ENCODE data around the gene LAMP5.
A peak's percentile ranks its signal among the peaks of the same experiment; 100 is the strongest.

Gene LAMP5

GRCh38 chr20:9515741-9516233, 1.4 kb downstream of the LAMP5 start:
- Histone ChIP-seq H3K9me3 (ENCODE audit: insufficient read depth, low read length) (no peaks in the 10 kb centered on the region), H3K4me3 (ENCODE audit: insufficient read length, low read depth) (peak overlapping the region; percentile 40), H3K4me1 (ENCODE audit: insufficient read depth, insufficient read length) (peaks cover 7% of the 10 kb centered on the region), H3K27me3 (ENCODE audit: insufficient read depth, insufficient read length) (peaks cover 94% of the 10 kb centered on the region), H3K36me3 (ENCODE audit: insufficient read depth, insufficient read length, low read length) (no peaks in the 10 kb centered on the region), H3K9ac (ENCODE audit: insufficient read length, low read depth) (peak overlapping the region; percentile 72)
- no peak for DNase-seq (ENCODE audit: low read depth, low spot score)
- TF ChIP-seq ZNF274 (IDR thresholded peaks at IDR 0.05; ENCODE audit: low read depth, low read length) = no peak
- no peak for TF ChIP-seq YY1 (IDR thresholded peaks at IDR 0.05; ENCODE audit: insufficient read depth, insufficient read length)
- TF ChIP-seq SUZ12 (IDR thresholded peaks at IDR 0.05; ENCODE audit: extremely low read depth, insufficient read depth, insufficient read length) = no peak

- Histone ChIP-seq H3K36me3 (ENCODE audit: insufficient read depth, insufficient read length, low read length) (no peaks in the 10 kb centered on the region), H3K27me3 (ENCODE audit: insufficient read depth, insufficient read length) (peaks cover 89% of the 10 kb centered on the region), H3K4me1 (ENCODE audit: insufficient read depth, insufficient read length) (peaks cover 7% of the 10 kb centered on the region), H3K4me3 (ENCODE audit: insufficient read length, low read depth) (peak overlapping the region; percentile 40), H3K9me3 (ENCODE audit: insufficient read depth, low read length) (no peaks in the 10 kb centered on the region), H3K9ac (ENCODE audit: insufficient read length, low read depth) (peak overlapping the region; percentile 72)
- no peak for DNase-seq (ENCODE audit: low read depth, low spot score)
- TF ChIP-seq YY1 (IDR thresholded peaks at IDR 0.05; ENCODE audit: insufficient read depth, insufficient read length) (no peak), ZNF274 (IDR thresholded peaks at IDR 0.05; ENCODE audit: low read depth, low read length) (no peak), SUZ12 (IDR thresholded peaks at IDR 0.05; ENCODE audit: extremely low read depth, insufficient read depth, insufficient read length) (no peak)
Measured at GRCh38 chr20:9516234-9516871, 2.0 kb downstream of the LAMP5 start.

- Histone ChIP-seq H3K27me3 (ENCODE audit: insufficient read depth, insufficient read length) (peaks cover 77% of the 10 kb centered on the region), H3K4me1 (ENCODE audit: insufficient read depth, insufficient read length) (peaks cover 7% of the 10 kb centered on the region), H3K4me3 (ENCODE audit: insufficient read length, low read depth) (no peak overlapping the region), H3K9ac (ENCODE audit: insufficient read length, low read depth) (no peak overlapping the region), H3K36me3 (ENCODE audit: insufficient read depth, insufficient read length, low read length) (no peaks in the 10 kb centered on the region), H3K9me3 (ENCODE audit: insufficient read depth, low read length) (no peaks in the 10 kb centered on the region)
- TF ChIP-seq YY1 (IDR thresholded peaks at IDR 0.05; ENCODE audit: insufficient read depth, insufficient read length) (no peak), ZNF274 (IDR thresholded peaks at IDR 0.05; ENCODE audit: low read depth, low read length) (no peak), SUZ12 (IDR thresholded peaks at IDR 0.05; ENCODE audit: extremely low read depth, insufficient read depth, insufficient read length) (no peak)
- no peak for DNase-seq (ENCODE audit: low read depth, low spot score)
Measured at GRCh38 chr20:9517297-9518162, 3.1 kb downstream of the LAMP5 start.

- H3K36me3 ChIP-seq (ENCODE audit: insufficient read depth, insufficient read length, low read length) = no peaks in the 10 kb centered on the region
- H3K27me3 ChIP-seq (ENCODE audit: insufficient read depth, insufficient read length) = peaks cover 66% of the 10 kb centered on the region
- peaks cover 7% of the 10 kb centered on the region for H3K4me1 ChIP-seq (ENCODE audit: insufficient read depth, insufficient read length)
- no peaks in the 10 kb centered on the region for H3K9me3 ChIP-seq (ENCODE audit: insufficient read depth, low read length)
- H3K4me3 ChIP-seq (ENCODE audit: insufficient read length, low read depth) = no peak overlapping the region
- no peak overlapping the region for H3K9ac ChIP-seq (ENCODE audit: insufficient read length, low read depth)
- TF ChIP-seq SUZ12 (IDR thresholded peaks at IDR 0.05; ENCODE audit: extremely low read depth, insufficient read depth, insufficient read length) (no peak), ZNF274 (IDR thresholded peaks at IDR 0.05; ENCODE audit: low read depth, low read length) (no peak), YY1 (IDR thresholded peaks at IDR 0.05; ENCODE audit: insufficient read depth, insufficient read length) (no peak)
- DNase-seq (ENCODE audit: low read depth, low spot score) = peak; percentile 64
Measured at GRCh38 chr20:9518576-9519175, 4.3 kb downstream of the LAMP5 start.

- Histone ChIP-seq H3K27me3 (ENCODE audit: insufficient read depth, insufficient read length) (peaks cover 52% of the 10 kb centered on the region), H3K9ac (ENCODE audit: insufficient read length, low read depth) (no peak overlapping the region), H3K9me3 (ENCODE audit: insufficient read depth, low read length) (no peaks in the 10 kb centered on the region), H3K4me3 (ENCODE audit: insufficient read length, low read depth) (no peak overlapping the region), H3K36me3 (ENCODE audit: insufficient read depth, insufficient read length, low read length) (no peaks in the 10 kb centered on the region), H3K4me1 (ENCODE audit: insufficient read depth, insufficient read length) (peaks cover 7% of the 10 kb centered on the region)
- no peak for DNase-seq (ENCODE audit: low read depth, low spot score)
- no peak for TF ChIP-seq ZNF274 (IDR thresholded peaks at IDR 0.05; ENCODE audit: low read depth, low read length)
- TF ChIP-seq SUZ12 (IDR thresholded peaks at IDR 0.05; ENCODE audit: extremely low read depth, insufficient read depth, insufficient read length) = no peak
- no peak for TF ChIP-seq YY1 (IDR thresholded peaks at IDR 0.05; ENCODE audit: insufficient read depth, insufficient read length)
Measured at GRCh38 chr20:9520086-9520485, 5.7 kb downstream of the LAMP5 start.

GRCh38 chr20:9523636-9524035, 9.2 kb downstream of the LAMP5 start:
- TF ChIP-seq SUZ12 (IDR thresholded peaks at IDR 0.05; ENCODE audit: extremely low read depth, insufficient read depth, insufficient read length) (no peak), YY1 (IDR thresholded peaks at IDR 0.05; ENCODE audit: insufficient read depth, insufficient read length) (no peak), ZNF274 (IDR thresholded peaks at IDR 0.05; ENCODE audit: low read depth, low read length) (no peak)

GRCh38 chr20:9531581-9531980, 17.2 kb downstream of the LAMP5 start:
- no peak overlapping the region for H3K9ac ChIP-seq (ENCODE audit: insufficient read length, low read depth)
- no peaks in the 10 kb centered on the region for H3K9me3 ChIP-seq (ENCODE audit: insufficient read depth, low read length)
- H3K36me3 ChIP-seq (ENCODE audit: insufficient read depth, insufficient read length, low read length) = no peaks in the 10 kb centered on the region
- H3K4me3 ChIP-seq (ENCODE audit: insufficient read length, low read depth) = no peak overlapping the region
- TF ChIP-seq SUZ12 (IDR thresholded peaks at IDR 0.05; ENCODE audit: extremely low read depth, insufficient read depth, insufficient read length) (no peak), YY1 (IDR thresholded peaks at IDR 0.05; ENCODE audit: insufficient read depth, insufficient read length) (no peak), ZNF274 (IDR thresholded peaks at IDR 0.05; ENCODE audit: low read depth, low read length) (no peak)
- H3K27me3 ChIP-seq (ENCODE audit: insufficient read depth, insufficient read length) = no peaks in the 10 kb centered on the region
- no peak for DNase-seq (ENCODE audit: low read depth, low spot score)
- H3K4me1 ChIP-seq (ENCODE audit: insufficient read depth, insufficient read length) = no peaks in the 10 kb centered on the region

More at GRCh38 chr20:9523636-9524035, 9.2 kb downstream of the LAMP5 start:
- H3K9ac ChIP-seq (ENCODE audit: insufficient read length, low read depth) = no peak overlapping the region
- DNase-seq (ENCODE audit: low read depth, low spot score) = no peak
- H3K36me3 ChIP-seq (ENCODE audit: insufficient read depth, insufficient read length, low read length) = no peaks in the 10 kb centered on the region
- no peaks in the 10 kb centered on the region for H3K9me3 ChIP-seq (ENCODE audit: insufficient read depth, low read length)
- no peaks in the 10 kb centered on the region for H3K4me1 ChIP-seq (ENCODE audit: insufficient read depth, insufficient read length)
- no peak overlapping the region for H3K4me3 ChIP-seq (ENCODE audit: insufficient read length, low read depth)
- H3K27me3 ChIP-seq (ENCODE audit: insufficient read depth, insufficient read length) = peaks cover 18% of the 10 kb centered on the region

Data from NT2/D1 (cell line).